ENCODE results near the gene CYB5D1.

The CYB5D1 gene

DNA sequence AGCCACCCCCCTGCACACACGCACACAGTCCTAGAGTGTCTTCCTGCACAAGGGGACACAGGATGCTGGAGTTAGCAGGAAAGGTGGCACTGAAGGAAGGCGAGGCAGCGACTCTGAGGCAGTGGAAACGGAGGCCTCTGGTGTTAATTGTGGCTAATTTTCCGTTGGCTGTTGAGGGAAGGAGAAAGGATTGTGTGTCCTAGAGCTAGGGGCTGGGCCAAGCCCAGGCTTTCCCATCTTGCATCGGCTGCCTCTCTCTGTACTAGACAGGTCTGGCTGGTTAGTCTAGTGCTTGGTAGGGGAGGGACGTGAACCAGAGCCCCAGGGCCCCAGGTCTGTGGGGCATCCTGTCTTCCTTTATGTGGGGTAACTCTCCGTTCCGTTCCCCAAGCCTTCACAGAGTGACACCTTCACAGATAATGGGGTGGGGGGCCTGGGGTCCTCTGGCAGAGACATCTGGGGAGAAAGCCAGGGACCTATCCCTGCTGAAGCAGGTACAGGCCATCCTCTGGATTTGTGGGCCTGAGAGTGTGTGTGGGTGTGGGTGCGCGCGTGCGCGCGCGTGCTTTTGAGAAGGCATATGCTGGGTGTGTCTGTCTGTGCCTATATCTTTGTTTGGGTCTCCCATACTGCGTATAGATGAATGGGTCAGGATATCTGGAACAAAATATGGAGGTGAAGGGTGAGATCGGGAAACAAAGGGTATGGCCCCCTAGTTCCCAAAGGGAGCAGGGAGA lies 30.5 kb downstream of the CYB5D1 start, which contains the start of gene CHD3:
TSS of gene CHD3 (plus strand) at position 606 of the 737 bp plus-strand sequence. CDS start 212 bp downstream, outside the sequence.
- DNase-seq = peak; percentile 59

- peak; percentile 58 for DNase-seq
Measured at GRCh38 chr17:7889166-7889955, 31.6 kb downstream of the CYB5D1 start.

GRCh38 chr17:7893187-7893880 lies 35.5 kb downstream of the CYB5D1 start:
- no peak for DNase-seq

DNA sequence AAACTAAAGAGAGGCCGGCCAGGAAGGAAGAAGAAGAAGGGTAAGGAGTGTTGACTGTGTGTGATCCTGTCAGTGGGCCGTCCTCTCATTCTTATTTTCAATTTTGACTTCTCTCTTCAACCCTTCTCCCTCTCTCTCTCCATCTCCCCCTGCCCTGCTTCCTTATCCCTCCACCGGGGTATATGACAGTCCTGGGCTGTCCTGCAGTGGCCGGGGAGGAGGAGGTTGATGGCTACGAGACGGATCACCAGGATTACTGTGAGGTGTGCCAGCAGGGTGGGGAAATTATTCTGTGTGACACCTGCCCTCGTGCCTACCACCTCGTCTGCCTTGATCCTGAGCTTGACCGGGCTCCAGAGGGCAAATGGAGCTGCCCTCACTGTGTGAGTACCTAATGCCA lies 36.4 kb downstream of the CYB5D1 start:
- no peak for DNase-seq

DNA sequence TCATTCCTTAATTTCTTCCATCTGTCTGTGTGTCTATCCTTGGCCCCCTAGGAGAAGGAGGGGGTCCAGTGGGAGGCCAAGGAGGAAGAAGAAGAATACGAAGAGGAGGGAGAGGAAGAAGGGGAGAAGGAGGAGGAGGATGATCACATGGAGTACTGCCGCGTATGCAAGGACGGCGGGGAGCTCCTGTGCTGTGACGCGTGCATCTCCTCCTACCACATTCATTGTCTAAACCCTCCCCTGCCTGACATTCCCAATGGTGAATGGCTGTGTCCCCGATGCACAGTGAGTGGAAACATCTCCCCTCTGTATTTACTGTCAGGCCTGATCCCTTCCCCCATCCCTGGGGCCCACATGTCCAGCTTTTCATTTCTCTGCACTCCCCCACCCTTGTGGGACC lies 37.1 kb downstream of the CYB5D1 start:
- DNase-seq = no peak

DNA sequence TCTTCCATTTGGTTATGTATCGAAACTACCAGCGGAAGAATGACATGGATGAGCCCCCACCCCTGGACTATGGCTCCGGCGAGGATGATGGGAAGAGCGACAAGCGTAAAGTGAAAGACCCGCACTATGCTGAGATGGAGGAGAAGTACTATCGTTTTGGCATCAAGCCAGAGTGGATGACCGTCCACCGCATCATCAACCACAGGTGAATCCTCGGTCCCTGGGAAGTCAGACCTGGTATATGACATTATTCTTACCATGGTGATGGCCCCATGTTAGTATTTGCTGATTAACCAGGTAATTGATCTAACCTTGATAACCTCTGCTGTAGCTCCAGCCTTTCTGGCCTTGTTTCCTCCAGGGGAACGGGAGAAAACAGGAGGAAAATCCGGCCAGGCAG lies 39.3 kb downstream of the CYB5D1 start:
- DNase-seq = no peak

DNA sequence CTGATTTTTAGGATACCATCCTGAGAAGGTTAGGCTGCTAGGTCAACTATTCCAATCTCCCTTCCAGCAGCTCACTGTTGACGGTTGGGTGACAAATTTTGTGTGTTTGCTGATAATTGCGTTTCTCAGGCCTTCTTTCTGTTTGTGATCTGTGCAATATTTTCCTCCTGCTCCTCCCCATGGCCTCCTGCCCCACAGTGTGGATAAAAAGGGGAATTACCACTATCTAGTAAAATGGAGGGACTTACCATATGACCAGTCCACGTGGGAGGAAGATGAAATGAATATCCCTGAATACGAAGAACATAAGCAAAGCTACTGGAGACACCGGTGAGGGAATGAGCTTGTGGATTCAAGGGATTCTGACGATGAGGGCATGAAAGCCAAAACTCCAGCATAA lies 40.0 kb downstream of the CYB5D1 start:
- DNase-seq = peak; percentile 17

- no peak for DNase-seq
Measured at GRCh38 chr17:7903154-7904103, 45.6 kb downstream of the CYB5D1 start.

DNA sequence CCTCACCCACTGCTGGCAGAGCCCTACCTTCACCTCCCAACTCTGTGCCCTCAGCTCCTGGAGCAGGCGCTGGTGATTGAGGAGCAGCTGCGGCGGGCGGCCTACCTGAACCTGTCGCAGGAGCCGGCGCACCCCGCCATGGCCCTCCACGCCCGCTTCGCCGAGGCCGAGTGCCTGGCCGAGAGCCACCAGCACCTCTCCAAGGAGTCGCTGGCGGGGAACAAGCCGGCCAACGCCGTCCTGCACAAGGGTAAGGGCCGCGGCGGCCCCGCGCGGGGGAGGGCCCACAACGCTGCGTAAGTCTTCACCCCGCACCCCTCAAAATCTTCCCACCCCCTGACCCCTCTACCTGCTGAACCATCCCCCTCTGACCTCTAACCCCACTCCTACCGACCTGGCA lies 51.3 kb downstream of the CYB5D1 start:
- DNase-seq = no peak

DNA sequence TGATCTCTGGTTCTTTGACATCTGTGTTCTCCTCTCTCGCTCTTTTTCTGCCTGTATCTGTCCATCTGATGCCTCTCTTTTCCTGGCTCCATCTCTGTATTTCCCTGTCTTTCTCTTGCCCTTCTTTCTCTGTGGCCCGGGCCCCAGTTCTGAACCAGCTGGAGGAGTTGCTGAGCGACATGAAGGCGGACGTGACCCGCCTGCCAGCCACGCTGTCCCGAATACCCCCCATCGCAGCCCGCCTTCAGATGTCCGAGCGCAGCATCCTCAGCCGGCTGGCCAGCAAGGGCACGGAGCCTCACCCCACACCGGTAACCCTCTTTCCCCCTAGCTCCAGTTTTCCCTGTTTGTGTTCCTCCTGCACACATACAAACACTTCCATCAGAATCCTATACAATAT lies 52.5 kb downstream of the CYB5D1 start:
- no peak for DNase-seq

GRCh38 chr17:7910711-7911110 lies 52.9 kb downstream of the CYB5D1 start:
- no peak for DNase-seq

- no peak for DNase-seq
Measured at GRCh38 chr17:7911116-7911515, 53.3 kb downstream of the CYB5D1 start.
